HCT116 (cell line): ENCODE measurements around the gene PSMC6. TPM values are rescaled to one million over a fixed set of nuclear protein-coding genes. Genes with fewer than 3 reads are reported as not detected.

Source experiments
- ATAC-seq: fragments of 200-7000 bp; cut with Tn5 transposase; 2 replicates; pipeline ENCODE4 v1.9.1; 2020; ENCODE audit warnings: mild to moderate bottlenecking, moderate library complexity
- Bru-seq: library from RNA; stranded (reverse); fragments of 400-500 nt; gene quantifications from one replicate; lab custom pipeline; 2021; lab: Mats Ljungman, UMichigan
- BruChase-seq, 2 experiments: library from RNA; stranded (reverse); fragments of 400-500 nt; gene quantifications; one replicate each; lab custom pipeline; 2021; lab: Mats Ljungman, UMichigan
- BruUV-seq: library from RNA; stranded (reverse); fragments of 400-500 nt; replicated peaks from 2 replicates; lab custom pipeline; 2021; lab: Mats Ljungman, UMichigan
- CTCF ChIA-PET: fragments of 300-600 bp; sonication (Branson Sonifier 250); formaldehyde crosslinking; loops from one replicate; lab custom pipeline; 2021; ENCODE audit warnings: antibody characterized with exemption; lab: Charles Lee
- POLR2A ChIA-PET: fragments of 300-600, 350-600 bp; sonication (Branson Sonifier 250); formaldehyde crosslinking; loops from one replicate; lab custom pipeline; 2021; ENCODE audit warnings: antibody characterized with exemption; lab: Charles Lee
- RAD21 ChIA-PET, 2 experiments: fragments of 300-600 bp; sonication (Branson Sonifier 250); formaldehyde crosslinking; loops; one replicate each; lab custom pipeline; 2023; ENCODE audit warnings: low total read pairs in 2 of 2; ENCODE audit not compliant: uncharacterized antibody in 2 of 2, unreplicated experiment in 2 of 2, low non-redundant PET in 1 of 2; lab: Charles Lee
- DNase-seq: peaks from one replicate; pipeline ENCODE4 v3.0.0-alpha.2; 2010; ENCODE audit warnings: low read depth, low spot score
- H2AFZ ChIP-seq: fragments of 200-600 bp; shearing (Covaris generic), sonication (generic); 2 replicates; pipeline ENCODE4 v1.6.1; 2017; ENCODE audit warnings: low read depth, mixed run types, mixed read lengths, antibody characterized with exemption, low read length; ENCODE audit not compliant: poor library complexity, severe bottlenecking
- H3K27ac ChIP-seq: 2 replicates; pipeline ENCODE4 v1.5.1; 2012; ENCODE audit warnings: low read depth, low read length
- H3K27me3 ChIP-seq: fragments of 200-600 bp; sonication (generic); 2 replicates; pipeline ENCODE4 v1.6.1; 2016; ENCODE audit warnings: mixed run types, low read length, mixed read lengths; ENCODE audit not compliant: insufficient read depth
- H3K36me3 ChIP-seq, 2 experiments: fragments of 200-500 bp in 1 of 2; fragments of 200-600 bp in 1 of 2; sonication (Bioruptor generic) in 1 of 2; sonication (generic) in 1 of 2; 2 replicates each; pipeline versions ENCODE4 v1.5.1 to v1.6.1; 2014 to 2016; ENCODE audit warnings: low read length in 2 of 2, inconsistent platforms in 1 of 2, mixed read lengths in 1 of 2, mixed run types in 1 of 2; ENCODE audit not compliant: insufficient read depth in 2 of 2, control insufficient read depth in 1 of 2
- H3K4me1 ChIP-seq, 2 experiments: fragments of 200-600 bp in 1 of 2; sonication (generic) in 1 of 2; 2 replicates each; pipeline versions ENCODE4 v1.5.1 to v1.6.1; 2012 to 2017; ENCODE audit warnings: low read length in 2 of 2, inconsistent platforms in 1 of 2, mild to moderate bottlenecking in 1 of 2, mixed read lengths in 1 of 2, mixed run types in 1 of 2, moderate library complexity in 1 of 2; ENCODE audit not compliant: insufficient read depth in 2 of 2, control insufficient read depth in 1 of 2
- H3K4me2 ChIP-seq: fragments of 200-600 bp; sonication (generic); 2 replicates; pipeline ENCODE4 v1.6.1; 2017; ENCODE audit warnings: mixed run types, low read length, mixed read lengths
- H3K4me3 ChIP-seq, 2 experiments: fragments of 200-600 bp in 1 of 2; sonication (generic) in 1 of 2; replicated peaks in 1 of 2; 2 replicates each; pipeline ENCODE4 v1.5.1; 2011 to 2016; ENCODE audit warnings: low read length in 2 of 2, control low read depth in 1 of 2, low read depth in 1 of 2, mild to moderate bottlenecking in 1 of 2, mixed read lengths in 1 of 2, mixed run types in 1 of 2
- H3K79me2 ChIP-seq: fragments of 200-600 bp; sonication (generic); 2 replicates; pipeline ENCODE4 v1.6.1; 2017; ENCODE audit warnings: mild to moderate bottlenecking, mixed run types, low read length, moderate library complexity, mixed read lengths; ENCODE audit not compliant: insufficient read depth
- H3K9ac ChIP-seq: fragments of 200-600 bp; sonication (generic); 2 replicates; pipeline ENCODE4 v1.6.1; 2016; ENCODE audit warnings: low read length, mixed read lengths
- H3K9me2 ChIP-seq: fragments of 200-600 bp; sonication (generic), shearing (Covaris generic); 2 replicates; pipeline ENCODE4 v1.6.1; 2017; ENCODE audit warnings: mixed run types, mild to moderate bottlenecking, moderate library complexity; ENCODE audit not compliant: insufficient read depth
- H3K9me3 ChIP-seq, 2 experiments: fragments of 200-500 bp in 1 of 2; fragments of 200-600 bp in 1 of 2; sonication (Bioruptor generic) in 1 of 2; sonication (generic) in 1 of 2; 2 replicates each; pipeline ENCODE4 v1.6.1; 2014 to 2017; ENCODE audit warnings: low read length in 2 of 2, mixed read lengths in 2 of 2, inconsistent platforms in 1 of 2, low read depth in 1 of 2, mild to moderate bottlenecking in 1 of 2, mixed run types in 1 of 2, moderate library complexity in 1 of 2; ENCODE audit not compliant: control insufficient read depth in 1 of 2, insufficient read depth in 1 of 2
- H4K20me1 ChIP-seq: fragments of 200-600 bp; sonication (generic), shearing (Covaris generic); 2 replicates; pipeline ENCODE4 v1.6.1; 2017; ENCODE audit warnings: mixed run types, mild to moderate bottlenecking, moderate library complexity; ENCODE audit not compliant: insufficient read depth
- ATF3 ChIP-seq: IDR thresholded peaks from 2 replicates; pipeline ENCODE4 v1.6.1; 2012
- CBX3 ChIP-seq: IDR thresholded peaks from 2 replicates; pipeline ENCODE4 v1.6.1; 2012; ENCODE audit warnings: low read depth
- CEBPB ChIP-seq: IDR thresholded peaks from 2 replicates; pipeline ENCODE4 v1.6.1; 2012; ENCODE audit warnings: low read depth
- CTCF ChIP-seq, 3 experiments: fragments of 200-600 bp in 1 of 3; sonication (generic) in 1 of 3; IDR thresholded peaks in 2 of 3; conservative IDR thresholded peaks in 1 of 3; 2 replicates each; pipeline ENCODE4 v1.5.1; 2012 to 2017; ENCODE audit warnings: low read depth in 2 of 3, low read length in 2 of 3, antibody characterized with exemption in 1 of 3, borderline replicate concordance in 1 of 3, control low read depth in 1 of 3, mild to moderate bottlenecking in 1 of 3, mixed read lengths in 1 of 3, mixed run types in 1 of 3, moderate library complexity in 1 of 3; ENCODE audit not compliant: insufficient read depth in 1 of 3
- ELF1 ChIP-seq: IDR thresholded peaks from 2 replicates; pipeline ENCODE4 v1.6.1; 2012; ENCODE audit warnings: low read depth, borderline replicate concordance
- EZH2phosphoT487 ChIP-seq: fragments of 200-600 bp; IDR thresholded peaks from 2 replicates; pipeline ENCODE4 v1.6.1; 2018; ENCODE audit warnings: antibody characterized with exemption, borderline replicate concordance
- FOSL1 ChIP-seq: IDR thresholded peaks from 2 replicates; pipeline ENCODE4 v1.6.1; 2012; ENCODE audit warnings: low read depth
- JUND ChIP-seq: IDR thresholded peaks from 2 replicates; pipeline ENCODE4 v1.6.1; 2012
- MAX ChIP-seq: IDR thresholded peaks from 2 replicates; pipeline ENCODE4 v1.6.1; 2012
- POLR2A ChIP-seq: IDR thresholded peaks from 2 replicates; pipeline ENCODE4 v1.7.0; 2011; ENCODE audit warnings: borderline replicate concordance; ENCODE audit not compliant: insufficient read depth, insufficient read length; ENCODE audit errors: extremely low read depth
- POLR2AphosphoS5 ChIP-seq: IDR thresholded peaks from 2 replicates; pipeline ENCODE4 v1.6.1; 2011; ENCODE audit warnings: mild to moderate bottlenecking, low read depth, low read length, moderate library complexity
- RAD21 ChIP-seq: IDR thresholded peaks from 2 replicates; pipeline ENCODE4 v1.6.1; 2012; ENCODE audit warnings: low read depth, mild to moderate bottlenecking
- SIN3A ChIP-seq: IDR thresholded peaks from 2 replicates; pipeline ENCODE4 v1.6.1; 2012; ENCODE audit warnings: low read depth
- SRF ChIP-seq: IDR thresholded peaks from 2 replicates; pipeline ENCODE4 v1.6.1; 2012; ENCODE audit warnings: low read depth
- TCF7L2 ChIP-seq: IDR thresholded peaks from 2 replicates; pipeline ENCODE4 v1.7.0; 2011; ENCODE audit warnings: borderline replicate concordance, inconsistent platforms; ENCODE audit not compliant: insufficient read depth, insufficient read length; ENCODE audit errors: extremely low read depth
- YY1 ChIP-seq: IDR thresholded peaks from 2 replicates; pipeline ENCODE4 v1.6.1; 2011; ENCODE audit warnings: low read length, low read depth, moderate library complexity, mild to moderate bottlenecking; ENCODE audit not compliant: insufficient replicate concordance; ENCODE audit errors: extremely low read depth
- ZBTB33 ChIP-seq: IDR thresholded peaks from 2 replicates; pipeline ENCODE4 v1.6.1; 2011; ENCODE audit warnings: mild to moderate bottlenecking, low read length, moderate library complexity; ENCODE audit not compliant: insufficient replicate concordance; ENCODE audit errors: extremely low read depth
- ZFX ChIP-seq: fragments of 450-650 bp; IDR thresholded peaks from 2 replicates; pipeline ENCODE4 v1.6.1; 2017
- ZNF274 ChIP-seq: fragments of 200-500 bp; sonication (Bioruptor generic); IDR thresholded peaks from 2 replicates; pipeline ENCODE4 v1.6.1; 2014; ENCODE audit warnings: mild to moderate bottlenecking, low read depth, low read length, inconsistent platforms
- intact Hi-C: fragments of 100-400 bp; cut with micrococcal nuclease; formaldehyde crosslinking; loops from 2 replicates; pipeline ENCODE4 v1.10.0; 2022
- long read RNA-seq: library from polyadenylated mRNA; unstranded; transcript quantifications from one replicate; pipeline ENCODE4 v2.0.0, GENCODE V29; 2021; ENCODE audit not compliant: unreplicated experiment
- polyA plus RNA-seq: library from polyadenylated mRNA; unstranded; fragments of >200 nt; gene quantifications from 2 replicates; pipeline ENCODE4 v1.2.1, GENCODE V29; 2012; ENCODE audit warnings: missing spikeins
- total RNA-seq: library from RNA; stranded (reverse); gene quantifications from one replicate; pipeline ENCODE4 v1.2.1, GENCODE V29; 2021; ENCODE audit not compliant: unreplicated experiment

PSMC6 gene
- 71.7 TPM for total RNA-seq
- polyA plus RNA-seq: 27.7 and 39.8 TPM in 2 replicates
- percentile 94 among the genes with signal in this experiment for Bru-seq, nascent RNA
- BruChase-seq, experiment 1, labeled RNA remaining after a 6-hour chase: percentile 89 among the genes with signal in this experiment
- percentile 84 among the genes with signal in this experiment for BruChase-seq, experiment 2, labeled RNA remaining after a 2-hour chase
- long read RNA-seq, transcript PSMC6-201 (14 exons, 2,188 nt): major isoform, 84 of 113 reads
- long read RNA-seq, partial matches to known transcripts: 16 of 113 reads
- long read RNA-seq, other reads (novel, unspliced or antisense): 9 of 113 reads

GRCh38 chr14:52706724-52707706 lies at the start of gene PSMC6:
Gene PSMC6 (plus strand): TSS chr14:52707200. CDS start chr14:52707220, 20 bp downstream.
- Histone ChIP-seq H3K4me2 (peak within 1 kb of the TSS; percentile 85), H3K27me3 (no peaks in the 10 kb centered on the region), H3K79me2 (peaks cover 50% of the 10 kb centered on the region), H3K36me3 (peaks cover 23 to 36% of the 10 kb centered on the region in 2 experiments), H2AFZ (no peak within 1 kb of the TSS), H3K27ac (peak within 1 kb of the TSS; percentile 87), H3K4me1 (peaks cover 10 to 24% of the 10 kb centered on the region in 2 experiments), H3K9ac (peak within 1 kb of the TSS; percentile 92), H3K9me2 (no peaks in the 10 kb centered on the region), H3K4me3 (peak within 1 kb of the TSS; percentile 94 to 96), H3K9me3 (no peaks in the 10 kb centered on the region), H4K20me1 (peaks cover 8% of the 10 kb centered on the region; the same call in 1 of the 2 replicates)
- ChIA-PET POLR2A (interaction anchor here (1.0 to 1.6 kb wide), 2 partner anchors 12 to 155 kb away, joined by 3 to 4 read pairs; partner anchors contain the start of genes ERO1A, GPR137C and TXNDC16), CTCF (no interaction called here), RAD21 (no interaction called here)
- ATAC-seq: peak; percentile 96
- BruUV-seq: no TSS peak
- intact Hi-C loops: loop anchor here (10.0 kb wide), 1 partner anchor 152 kb away; the partner anchor contains the start of genes GPR137C and TXNDC16
- DNase-seq: peak; percentile 78
- TF ChIP-seq CBX3 (no peak), FOSL1 (no peak), POLR2AphosphoS5 (peak; percentile 96), EZH2phosphoT487 (no peak), POLR2A (peak; percentile 95), ZBTB33 (no peak), ZFX (peak; percentile 95), CTCF (IDR thresholded peaks at IDR 0.05 in 2 of 3, conservative IDR thresholded peaks at IDR 0.05 in 1 of 3; ENCODE audit: borderline replicate concordance in 1 of 3, insufficient read depth in 1 of 3, low read depth in 2 of 3, low read length in 2 of 3) (no peak), JUND (no peak), CEBPB (no peak), TCF7L2 (peak; percentile 66), ATF3 (no peak), SIN3A (peak; percentile 67), RAD21 (peak; percentile 12; the same call in 1 of the 2 replicates), ZNF274 (no peak), MAX (peak; percentile 36), ELF1 (no peak), YY1 (peak; percentile 97), SRF (peak; percentile 6; the same call in 1 of the 2 replicates)
